ENCODE results near the gene TMEM238. TPM values are rescaled to one million over a fixed set of nuclear protein-coding genes. Genes with fewer than 3 reads are reported as not detected.

TMEM238 gene
- total and polyA plus RNA-seq, 10 of the 15 experiments (the other 5 are each of a cell fraction or from before 2014, with no cell fraction given), result 0.05 to 16.9 (median 0.58) TPM; not detected in 1

- 0 out of 2 replicates have a peak, but pooled peaks have one; percentile 22 for TF ChIP-seq SREBF2 (IDR thresholded peaks at IDR 0.05; ENCODE audit: low read length)
- TF ChIP-seq MLLT1 (IDR thresholded peaks at IDR 0.05), result no peak
- TF ChIP-seq ZBTB11 (CRISPR knock-in tag; IDR thresholded peaks at IDR 0.05), result no peak
- peak; percentile 39; the same call in 1 of the 2 replicates for TF ChIP-seq NFYA (IDR thresholded peaks at IDR 0.05; ENCODE audit: borderline replicate concordance, low read depth, low read length)
- TF ChIP-seq ATF2 (IDR thresholded peaks at IDR 0.05; ENCODE audit: low read length), result no peak
- no peak for TF ChIP-seq ASH2L (IDR thresholded peaks at IDR 0.05; ENCODE audit: borderline replicate concordance, low read depth)
- peak; percentile 36; the same call in 1 of the 2 replicates for TF ChIP-seq BACH1 (IDR thresholded peaks at IDR 0.05; ENCODE audit: borderline replicate concordance)
- no peak for TF ChIP-seq SRF (IDR thresholded peaks at IDR 0.05; ENCODE audit: low read depth in 2 of 2, low read length in 2 of 2)
- 0 out of 2 replicates have a peak, but pooled peaks have one; percentile 6 for TF ChIP-seq MEF2A (IDR thresholded peaks at IDR 0.05; ENCODE audit: insufficient read depth, low read depth, low read length)
- 0 out of 2 replicates have a peak, but pooled peaks have one; percentile 25 for TF ChIP-seq YY1 (IDR thresholded peaks at IDR 0.05; ENCODE audit: low read depth, low read length)
- peak; percentile 80 for TF ChIP-seq NBN (IDR thresholded peaks at IDR 0.05)
- TF ChIP-seq TCF3 (IDR thresholded peaks at IDR 0.05; ENCODE audit: borderline replicate concordance, insufficient read depth, low read depth, low read length), result no peak
- peak; percentile 84; the same call in 1 of the 2 replicates for TF ChIP-seq RFX5 (IDR thresholded peaks at IDR 0.05; ENCODE audit: low read depth, low read length)
- no peak for TF ChIP-seq ZNF687 (IDR thresholded peaks at IDR 0.05)
These were observed 44.8 kb downstream of the TMEM238 start, which contains the start of gene KMT5C (continued) for GRCh38 chr19:55339105-55339888.
